Testis (tissue), 3 donors: ENCODE data around the gene CES2. TPM values are rescaled to one million over a fixed set of nuclear protein-coding genes. Genes with fewer than 3 reads are reported as not detected.

Experiments used
- DNase-seq: peaks from one replicate; pipeline ENCODE4 v3.0.0-alpha.2; 2019
- H3K27ac ChIP-seq, 2 donors: fragments of 200-600 bp; sonication (generic); one replicate each; pipeline ENCODE4 v1.5.1; 2019
- H3K27me3 ChIP-seq: fragments of 200-600 bp; sonication (generic); one replicate; pipeline ENCODE4 v1.5.1; 2019
- H3K36me3 ChIP-seq: fragments of 200-600 bp; sonication (generic); one replicate; pipeline ENCODE4 v1.5.1; 2017; ENCODE audit warnings: low read depth; ENCODE audit errors: missing control alignments
- H3K4me1 ChIP-seq: fragments of 200-600 bp; sonication (generic); one replicate; pipeline ENCODE4 v1.5.1; 2019
- H3K4me3 ChIP-seq, 2 donors: fragments of 200-600 bp; sonication (generic); one replicate each; pipeline ENCODE4 v1.5.1; 2017 to 2019
- H3K9me3 ChIP-seq: fragments of 200-600 bp; sonication (generic); one replicate; pipeline ENCODE4 v1.5.1; 2017
- POLR2A ChIP-seq: fragments of 450-650 bp; IDR thresholded peaks from one replicate; pipeline ENCODE4 v1.6.1; 2017; ENCODE audit warnings: antibody characterized with exemption, mild to moderate bottlenecking, moderate library complexity
- WGBS, 2 donors: methylation state at CpG; one replicate each; pipeline ENCODE4 v1.1.5; 2018; 5-methylcytosine and 5-hydroxymethylcytosine counted together
- intact Hi-C: fragments of 100-400 bp; cut with DNase I; formaldehyde crosslinking; loops from one replicate; pipeline ENCODE4 v1.15.1; 2023; ENCODE audit warnings: low total_unique reads
- polyA plus RNA-seq: library from polyadenylated mRNA; stranded (reverse); fragments of 350-450 nt; fragmentation: Illumina TruSeq; extraction: RNeasy Lipid Tissue Mini Kit (QIAGEN cat#74804); gene quantifications from one replicate; pipeline ENCODE4 v1.2.3, GENCODE V29; 2014; ENCODE audit warnings: low read depth, low replicate concordance; ENCODE audit not compliant: insufficient read depth
- total RNA-seq, 2 donors: library from RNA; depleted of rRNA; stranded (reverse); fragments of >200 nt; gene quantifications; one replicate each; pipeline ENCODE4 v1.2.3, GENCODE V29; 2016
- TF ChIP-seq, protein P1 (sequence below), 3 experiments: fragments of 450-650 bp in 2 of 3; fragments of 200-600 bp in 1 of 3; sonication (generic) in 1 of 3; IDR thresholded peaks; one replicate each; pipeline ENCODE4 v1.5.1; 2016 to 2019; ENCODE audit warnings: antibody characterized with exemption in 3 of 3, mild to moderate bottlenecking in 2 of 3, moderate library complexity in 1 of 3

CES2 gene
- total and polyA plus RNA-seq, 3 donors from 2014 or later: 34.4 to 51.9 (median 49.1) TPM

DNA sequence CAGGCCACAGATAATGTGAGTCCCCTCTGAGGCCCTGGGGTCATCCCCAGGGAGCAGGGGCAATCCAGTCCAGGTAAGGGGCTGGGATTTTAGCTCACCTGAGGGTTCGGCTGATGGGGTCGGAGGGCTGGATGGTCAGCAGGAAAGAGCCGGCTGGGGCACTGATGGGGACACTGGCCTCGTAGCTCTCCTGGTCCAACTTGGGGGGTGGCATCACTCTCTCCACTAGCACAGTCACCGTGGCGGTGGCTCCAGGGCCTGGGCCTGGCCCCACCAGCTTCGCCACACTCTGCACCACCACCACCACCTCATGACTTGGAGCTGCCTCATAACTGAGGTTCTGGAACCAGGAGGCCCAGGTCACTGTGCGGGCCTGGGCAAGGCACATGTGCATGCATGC lies 23.5 kb upstream of the CES2 start:
- DNase-seq: no peak
- Histone ChIP-seq H3K9me3 (no peaks in the 10 kb centered on the region), H3K27ac (no peak overlapping the region), H3K36me3 (no peaks in the 10 kb centered on the region), H3K4me1 (peaks cover 5% of the 10 kb centered on the region), H3K27me3 (no peaks in the 10 kb centered on the region), H3K4me3 (no peak overlapping the region)
- intact Hi-C loops: no loop called here
- TF ChIP-seq POLR2A: no peak
- TF ChIP-seq, protein P1, sequence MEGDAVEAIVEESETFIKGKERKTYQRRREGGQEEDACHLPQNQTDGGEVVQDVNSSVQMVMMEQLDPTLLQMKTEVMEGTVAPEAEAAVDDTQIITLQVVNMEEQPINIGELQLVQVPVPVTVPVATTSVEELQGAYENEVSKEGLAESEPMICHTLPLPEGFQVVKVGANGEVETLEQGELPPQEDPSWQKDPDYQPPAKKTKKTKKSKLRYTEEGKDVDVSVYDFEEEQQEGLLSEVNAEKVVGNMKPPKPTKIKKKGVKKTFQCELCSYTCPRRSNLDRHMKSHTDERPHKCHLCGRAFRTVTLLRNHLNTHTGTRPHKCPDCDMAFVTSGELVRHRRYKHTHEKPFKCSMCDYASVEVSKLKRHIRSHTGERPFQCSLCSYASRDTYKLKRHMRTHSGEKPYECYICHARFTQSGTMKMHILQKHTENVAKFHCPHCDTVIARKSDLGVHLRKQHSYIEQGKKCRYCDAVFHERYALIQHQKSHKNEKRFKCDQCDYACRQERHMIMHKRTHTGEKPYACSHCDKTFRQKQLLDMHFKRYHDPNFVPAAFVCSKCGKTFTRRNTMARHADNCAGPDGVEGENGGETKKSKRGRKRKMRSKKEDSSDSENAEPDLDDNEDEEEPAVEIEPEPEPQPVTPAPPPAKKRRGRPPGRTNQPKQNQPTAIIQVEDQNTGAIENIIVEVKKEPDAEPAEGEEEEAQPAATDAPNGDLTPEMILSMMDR (IDR thresholded peaks at IDR 0.05): no peak
- WGBS, 2 donors: 94 to 97% methylated on average over 4 to 7 of the region's 8 CpGs

DNA sequence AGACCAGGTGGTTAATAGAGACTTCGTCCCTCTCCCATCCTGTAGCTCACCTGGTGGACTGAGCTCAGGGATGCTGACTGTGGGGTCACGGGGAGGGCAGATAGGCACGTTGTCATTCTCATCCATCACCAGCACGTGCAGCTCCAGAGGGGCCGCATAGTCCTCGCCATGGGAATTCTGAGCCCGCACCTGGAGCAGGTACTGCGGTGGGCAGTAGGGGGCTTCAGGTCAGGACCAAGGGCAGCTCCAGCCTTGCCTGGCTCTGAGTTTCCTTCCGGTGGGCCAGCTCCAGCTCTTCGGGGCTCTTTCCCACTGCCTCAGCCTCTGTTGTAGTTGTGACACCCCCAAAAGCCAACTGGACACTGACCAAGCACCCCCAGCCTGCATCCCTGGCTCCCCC lies 22.2 kb upstream of the CES2 start:
- intact Hi-C loops: no loop called here
- Histone ChIP-seq H3K4me3 (no peak overlapping the region), H3K27me3 (no peaks in the 10 kb centered on the region), H3K9me3 (no peaks in the 10 kb centered on the region), H3K36me3 (no peaks in the 10 kb centered on the region), H3K4me1 (no peaks in the 10 kb centered on the region), H3K27ac (no peak overlapping the region)
- TF ChIP-seq, protein P1 (IDR thresholded peaks at IDR 0.05): no peak
- no peak for TF ChIP-seq POLR2A
- 64% methylated on average over 10 of the region's 10 CpGs; no CpG with 5 or more reads in 1 of the 2 donors for WGBS, 2 donors
- no peak for DNase-seq

DNA sequence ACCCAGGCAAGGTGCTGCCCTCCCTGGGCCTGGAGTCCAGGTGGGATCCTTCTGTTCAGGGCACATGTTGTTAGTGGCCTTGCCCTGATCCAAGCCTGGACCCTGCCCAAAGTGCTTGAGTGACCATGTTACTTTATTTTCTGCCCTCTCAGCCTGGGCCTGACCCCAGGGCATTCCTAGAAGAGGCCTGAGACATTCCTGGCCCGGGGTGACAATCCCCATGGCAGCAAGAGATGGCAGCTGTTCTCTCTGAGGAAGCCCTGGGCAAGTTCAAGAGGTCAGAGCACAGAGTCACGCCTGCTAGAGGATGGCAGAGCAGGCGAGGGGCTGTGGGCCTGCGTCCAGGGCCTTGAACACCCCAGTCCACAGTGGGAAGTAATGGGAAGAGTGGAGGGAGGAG lies 21.6 kb upstream of the CES2 start:
- intact Hi-C loops: no loop called here
- Histone ChIP-seq H3K27me3 (no peaks in the 10 kb centered on the region), H3K36me3 (no peaks in the 10 kb centered on the region), H3K4me1 (no peaks in the 10 kb centered on the region), H3K9me3 (no peaks in the 10 kb centered on the region), H3K4me3 (no peak overlapping the region), H3K27ac (no peak overlapping the region)
- WGBS, 2 donors: 86 to 87% methylated on average over 4 of the region's 4 CpGs
- DNase-seq: no peak
- no peak for TF ChIP-seq POLR2A
- TF ChIP-seq, protein P1 (IDR thresholded peaks at IDR 0.05): no peak

DNA sequence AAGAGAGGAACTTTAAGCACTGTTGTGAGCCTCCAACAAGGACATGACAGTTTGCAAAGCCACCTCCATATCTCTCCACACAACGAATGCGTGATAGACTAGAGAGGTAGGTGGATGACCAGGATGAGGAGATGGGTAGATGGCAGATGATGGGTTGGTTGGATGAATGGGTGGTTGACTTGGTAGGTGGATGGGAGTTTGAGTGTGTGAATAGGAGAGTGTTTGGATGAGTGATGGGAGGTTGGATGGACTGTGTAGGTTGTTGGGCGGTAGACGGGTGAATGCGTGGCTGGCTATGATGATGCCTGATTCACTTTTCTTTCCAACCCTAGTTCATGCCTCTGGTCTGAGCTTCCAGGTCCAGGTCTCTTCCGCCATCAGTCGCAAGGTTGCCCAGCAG lies 20.8 kb upstream of the CES2 start:
- WGBS, 2 donors: 97 to 98% methylated on average over 7 of the region's 7 CpGs
- Histone ChIP-seq H3K27me3 (no peaks in the 10 kb centered on the region), H3K4me3 (no peak overlapping the region), H3K9me3 (no peaks in the 10 kb centered on the region), H3K27ac (no peak overlapping the region), H3K36me3 (no peaks in the 10 kb centered on the region), H3K4me1 (peaks cover 5% of the 10 kb centered on the region)
- intact Hi-C loops: no loop called here
- TF ChIP-seq, protein P1 (IDR thresholded peaks at IDR 0.05): no peak
- no peak for TF ChIP-seq POLR2A
- no peak for DNase-seq

DNA sequence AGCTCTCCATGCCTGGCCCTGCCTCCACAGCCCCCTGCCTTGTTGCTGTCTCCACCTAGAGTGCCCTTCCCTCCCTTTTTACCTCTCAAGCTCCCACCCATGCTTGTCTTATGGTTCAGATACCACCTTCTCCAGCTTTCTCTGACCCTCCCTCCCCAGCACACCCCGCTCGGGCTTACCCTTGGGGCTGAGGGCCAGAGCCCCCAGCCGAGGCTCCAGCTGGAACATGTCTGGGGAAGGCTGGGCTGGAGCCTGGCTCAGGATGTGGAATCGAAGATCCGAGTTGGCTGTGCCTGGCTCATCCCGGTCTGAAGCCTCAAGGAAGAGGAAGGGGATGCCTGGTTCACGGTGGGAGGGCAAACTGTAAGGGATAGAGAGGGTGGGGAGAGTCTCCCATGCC lies 20.3 kb upstream of the CES2 start:
- no peaks in the 10 kb centered on the region for H3K36me3 ChIP-seq
- DNase-seq: no peak
- no peak overlapping the region for H3K27ac ChIP-seq
- WGBS, 2 donors: 66 to 77% methylated on average over 7 of the region's 7 CpGs
- TF ChIP-seq, protein P1 (IDR thresholded peaks at IDR 0.05): no peak
- TF ChIP-seq POLR2A: no peak
- H3K4me3 ChIP-seq: no peak overlapping the region
- H3K27me3 ChIP-seq: no peaks in the 10 kb centered on the region
- peaks cover 10% of the 10 kb centered on the region for H3K4me1 ChIP-seq
- intact Hi-C loops: no loop called here
- no peaks in the 10 kb centered on the region for H3K9me3 ChIP-seq
